ENCODE measurements around the gene SH3BP5.

DNA sequence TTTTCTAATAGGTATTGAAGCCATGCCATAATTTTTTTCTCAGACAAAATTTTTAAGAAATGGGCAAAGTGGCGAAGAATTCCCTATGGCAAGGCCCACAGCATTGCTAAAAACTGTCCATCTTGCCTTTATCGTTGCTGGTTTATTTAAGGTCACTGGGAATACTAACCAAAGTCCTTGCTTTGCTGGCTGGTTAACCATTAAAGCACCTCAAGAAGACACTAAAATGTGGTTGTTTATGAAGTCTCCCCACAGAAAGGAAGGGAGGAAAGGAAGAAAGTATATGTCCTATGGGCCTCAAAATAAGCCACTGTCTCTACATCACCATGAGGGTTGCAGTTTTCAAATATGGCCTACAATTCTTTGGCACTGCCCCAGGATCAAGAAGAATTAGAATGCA is 13.2 kb downstream of the SH3BP5 start:
- TF ChIP-seq, protein P1, sequence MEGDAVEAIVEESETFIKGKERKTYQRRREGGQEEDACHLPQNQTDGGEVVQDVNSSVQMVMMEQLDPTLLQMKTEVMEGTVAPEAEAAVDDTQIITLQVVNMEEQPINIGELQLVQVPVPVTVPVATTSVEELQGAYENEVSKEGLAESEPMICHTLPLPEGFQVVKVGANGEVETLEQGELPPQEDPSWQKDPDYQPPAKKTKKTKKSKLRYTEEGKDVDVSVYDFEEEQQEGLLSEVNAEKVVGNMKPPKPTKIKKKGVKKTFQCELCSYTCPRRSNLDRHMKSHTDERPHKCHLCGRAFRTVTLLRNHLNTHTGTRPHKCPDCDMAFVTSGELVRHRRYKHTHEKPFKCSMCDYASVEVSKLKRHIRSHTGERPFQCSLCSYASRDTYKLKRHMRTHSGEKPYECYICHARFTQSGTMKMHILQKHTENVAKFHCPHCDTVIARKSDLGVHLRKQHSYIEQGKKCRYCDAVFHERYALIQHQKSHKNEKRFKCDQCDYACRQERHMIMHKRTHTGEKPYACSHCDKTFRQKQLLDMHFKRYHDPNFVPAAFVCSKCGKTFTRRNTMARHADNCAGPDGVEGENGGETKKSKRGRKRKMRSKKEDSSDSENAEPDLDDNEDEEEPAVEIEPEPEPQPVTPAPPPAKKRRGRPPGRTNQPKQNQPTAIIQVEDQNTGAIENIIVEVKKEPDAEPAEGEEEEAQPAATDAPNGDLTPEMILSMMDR (IDR thresholded peaks at IDR 0.05; ENCODE audit: low read length), result no peak
- TF ChIP-seq EZH2 (optimal IDR thresholded peaks at IDR 0.05; ENCODE audit: low read depth, low read length) (no peak), EZH2phosphoT487 (IDR thresholded peaks at IDR 0.05; ENCODE audit: low read length) (no peak)
